ENCODE measurements around the gene TRAF3IP3. TPM values are rescaled to one million over a fixed set of nuclear protein-coding genes. Genes with fewer than 3 reads are reported as not detected.

The TRAF3IP3 gene
- total RNA-seq, 2 donors from 2014 or later, result 2.8 to 3.1 TPM

DNA sequence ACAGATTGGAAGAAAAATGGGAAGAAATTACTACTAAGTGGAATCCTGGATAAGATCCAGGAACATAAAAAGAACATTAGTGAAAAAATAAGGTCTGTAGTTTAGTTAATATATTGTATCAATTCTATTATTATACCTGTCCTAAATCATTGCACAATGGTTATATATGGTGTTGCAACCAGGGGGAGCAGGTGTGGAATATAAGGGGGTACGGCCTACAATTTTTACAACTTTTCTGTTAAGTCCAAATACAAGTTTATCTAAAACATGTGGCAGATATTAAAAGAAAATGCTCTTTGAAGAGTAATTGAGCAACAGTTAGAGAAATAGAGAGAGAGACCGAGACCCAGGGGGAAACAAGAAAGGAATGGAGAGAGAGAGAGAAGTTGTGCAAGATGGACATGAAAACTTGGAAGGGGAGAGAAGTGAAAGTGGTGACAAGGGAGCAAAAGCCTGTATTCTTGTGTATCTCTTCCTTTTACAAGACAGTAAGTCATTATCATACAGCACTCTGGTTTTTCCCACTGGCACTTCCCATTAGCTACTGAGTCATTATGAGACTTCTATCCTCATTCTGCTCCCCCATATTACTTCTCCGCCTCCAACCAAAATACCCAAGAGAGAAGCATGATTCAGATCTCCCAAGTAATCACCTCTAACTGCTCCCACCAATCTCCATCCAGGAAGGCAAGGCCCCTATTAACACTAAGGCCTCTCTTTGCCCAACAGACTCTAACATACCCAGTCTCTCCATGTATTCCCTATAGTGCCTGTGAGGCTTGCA lies 22.3 kb upstream of the TRAF3IP3 start:
- no peak for DNase-seq (ENCODE audit: low spot score)
- intact Hi-C loops (cut with DNase I), result no loop called here

DNA sequence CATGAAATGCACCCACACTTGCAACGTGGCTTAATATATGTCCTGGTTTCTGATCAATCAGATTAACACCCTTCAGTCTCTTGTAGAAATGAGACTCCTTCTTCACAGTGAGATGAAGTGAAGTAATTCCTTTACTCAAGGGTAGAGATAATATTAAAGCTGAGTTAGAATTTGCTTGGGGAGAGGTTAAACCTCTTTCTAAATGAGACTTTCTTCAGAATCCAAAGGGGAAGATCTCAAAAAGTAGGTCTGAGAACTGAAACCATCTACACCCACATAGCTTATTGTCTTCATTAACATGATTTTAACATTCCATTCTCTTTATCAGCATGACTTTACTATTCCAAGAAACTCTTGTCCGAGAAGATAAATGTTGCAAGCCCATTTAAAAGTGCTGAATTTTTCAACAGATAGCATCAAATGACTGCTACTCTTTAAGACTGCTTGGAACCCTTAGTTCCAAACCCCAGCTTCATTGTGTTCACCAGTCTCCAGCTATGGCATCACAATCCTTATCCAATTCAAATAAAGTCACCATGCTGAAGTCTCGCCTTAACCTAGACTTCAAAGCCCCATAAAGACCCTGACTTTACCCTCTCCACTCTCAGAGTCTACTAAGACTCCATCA lies 19.2 kb upstream of the TRAF3IP3 start:
- intact Hi-C loops (cut with DNase I), result no loop called here
- no peak for DNase-seq (ENCODE audit: low spot score)

DNA sequence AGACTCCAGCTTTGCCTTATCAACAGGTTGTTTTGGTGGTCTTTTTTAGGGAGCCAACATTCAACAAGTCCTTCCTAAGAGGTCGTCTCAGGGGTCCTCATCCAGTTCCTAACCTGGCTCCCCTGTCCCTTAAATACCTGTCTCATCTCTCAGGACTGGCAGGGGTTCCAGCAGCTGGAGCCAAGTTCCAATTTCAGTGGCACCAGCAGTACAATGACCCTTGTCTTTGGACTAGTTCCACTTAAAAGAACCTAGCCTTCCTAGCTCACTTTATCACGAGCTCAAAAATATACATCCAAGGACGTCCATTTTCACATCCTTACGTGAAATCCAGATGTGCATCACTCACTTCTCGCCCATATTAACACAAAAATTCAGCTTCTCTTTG lies 18.7 kb upstream of the TRAF3IP3 start:
- intact Hi-C loops (cut with DNase I), result no loop called here
- no peak for DNase-seq (ENCODE audit: low spot score)

DNA sequence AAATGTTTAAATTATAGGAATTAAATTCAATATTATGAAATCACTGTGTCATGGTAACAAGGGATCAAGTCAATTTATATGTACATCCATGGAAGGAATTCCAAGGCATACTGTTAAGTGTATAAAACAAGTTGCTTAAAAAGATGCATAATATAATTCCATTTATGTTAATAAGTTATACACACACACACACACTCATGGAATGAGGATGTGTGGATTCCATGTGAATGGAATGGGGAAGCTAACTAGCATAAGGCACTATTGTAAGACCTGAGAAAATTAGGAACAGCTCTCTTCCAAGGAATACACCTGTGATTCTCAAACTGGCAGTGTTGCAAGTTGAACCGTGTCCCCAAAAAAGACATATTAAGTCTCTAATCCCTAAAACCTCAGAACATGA lies 17.6 kb upstream of the TRAF3IP3 start:
- intact Hi-C loops (cut with DNase I), result no loop called here
- no peak for DNase-seq (ENCODE audit: low spot score)

DNA sequence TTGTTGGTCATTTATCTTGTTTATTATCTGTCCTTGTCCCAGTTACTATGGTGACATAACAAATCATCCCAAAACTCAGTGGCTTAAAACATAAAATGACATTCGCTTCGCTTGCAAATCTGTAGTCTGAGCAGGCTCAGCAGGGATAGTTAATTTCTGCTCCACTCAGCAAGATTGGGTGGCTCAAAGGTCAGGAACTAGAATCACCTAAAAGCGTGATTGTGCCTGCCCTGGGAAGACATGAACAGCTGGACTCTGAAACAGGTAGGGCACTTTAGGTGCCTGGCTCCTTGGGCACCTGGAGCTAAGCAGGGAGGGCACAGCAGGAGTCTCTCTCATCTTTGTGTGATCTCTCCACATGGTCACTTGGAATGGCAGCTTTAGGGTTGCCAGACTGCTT lies 14.7 kb upstream of the TRAF3IP3 start:
- no peak for DNase-seq (ENCODE audit: low spot score)
- intact Hi-C loops (cut with DNase I), result no loop called here

DNA sequence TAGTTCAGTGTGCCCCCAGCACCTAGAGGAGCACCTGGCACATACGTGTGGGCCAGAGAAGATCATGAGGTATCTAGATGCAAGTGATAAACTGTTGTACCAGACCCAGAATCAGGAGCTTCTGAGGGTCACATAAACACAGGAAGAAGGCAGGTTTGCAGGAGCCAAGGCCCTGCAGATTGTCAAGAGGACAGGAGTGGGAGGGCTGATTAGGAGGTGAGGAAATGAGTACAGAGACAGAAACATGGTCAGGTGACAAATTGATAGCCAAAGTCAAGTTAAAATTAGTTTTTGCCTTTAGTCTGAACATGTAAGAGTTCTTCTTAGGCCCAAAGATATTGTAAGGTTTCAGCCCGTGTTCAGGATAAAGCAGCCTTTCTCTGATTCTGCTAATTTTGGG lies 14.0 kb upstream of the TRAF3IP3 start:
- intact Hi-C loops (cut with DNase I), result no loop called here
- DNase-seq (ENCODE audit: low spot score), result no peak

DNA sequence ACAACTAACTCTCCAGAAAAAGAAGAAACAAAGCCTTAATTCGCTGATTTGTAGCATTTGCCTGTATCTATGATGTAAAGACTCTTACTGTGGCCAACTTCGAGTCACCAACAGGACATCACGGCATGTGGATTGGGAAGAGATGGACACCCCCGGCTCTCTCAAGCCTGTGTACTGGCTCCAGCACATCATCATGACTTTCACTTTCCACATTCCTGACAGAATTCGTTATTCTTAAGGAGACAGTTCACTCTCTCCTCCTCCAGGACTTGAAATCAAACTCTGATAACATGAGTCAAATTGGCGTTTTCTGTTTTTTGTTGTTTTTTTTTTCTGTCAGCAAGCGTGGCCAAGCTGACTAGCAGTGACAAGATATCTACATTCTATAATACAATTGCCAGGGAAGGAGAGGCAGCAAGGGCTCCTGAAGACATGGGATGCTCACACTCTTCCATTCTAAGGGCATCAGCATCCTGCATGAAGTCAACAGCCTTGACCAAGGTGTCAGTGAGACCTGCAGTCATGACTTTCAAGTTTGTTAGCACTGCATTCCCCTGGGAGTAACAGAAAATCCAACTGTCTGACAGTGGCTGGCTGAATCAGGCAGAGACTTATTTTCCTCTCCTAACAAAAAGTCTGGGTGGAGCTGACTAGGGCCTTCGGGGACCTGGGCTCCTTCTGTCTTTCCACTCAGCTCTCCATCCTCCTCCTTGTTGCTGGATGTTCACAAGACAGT lies 13.3 kb upstream of the TRAF3IP3 start:
- no peak for DNase-seq (ENCODE audit: low spot score)
- intact Hi-C loops (cut with DNase I), result no loop called here

DNA sequence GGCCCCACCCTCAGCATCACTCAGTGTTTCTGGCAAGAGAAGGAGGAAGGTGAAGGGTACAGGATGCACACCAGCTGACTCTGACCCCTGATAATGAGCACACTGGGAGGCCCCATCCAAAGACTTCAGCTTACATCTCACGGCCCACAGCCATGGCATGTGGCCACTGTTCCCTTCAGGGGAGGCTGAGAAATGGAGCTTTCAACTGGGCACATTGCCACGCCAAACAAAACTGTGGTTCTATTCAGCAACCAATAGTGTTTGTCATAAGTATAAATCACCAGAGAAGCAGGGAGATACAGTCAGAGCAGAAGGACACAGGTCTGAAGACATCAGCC lies 12.7 kb upstream of the TRAF3IP3 start:
- peak; percentile 89 for DNase-seq (ENCODE audit: low spot score)
- intact Hi-C loops (cut with DNase I), result no loop called here

DNA sequence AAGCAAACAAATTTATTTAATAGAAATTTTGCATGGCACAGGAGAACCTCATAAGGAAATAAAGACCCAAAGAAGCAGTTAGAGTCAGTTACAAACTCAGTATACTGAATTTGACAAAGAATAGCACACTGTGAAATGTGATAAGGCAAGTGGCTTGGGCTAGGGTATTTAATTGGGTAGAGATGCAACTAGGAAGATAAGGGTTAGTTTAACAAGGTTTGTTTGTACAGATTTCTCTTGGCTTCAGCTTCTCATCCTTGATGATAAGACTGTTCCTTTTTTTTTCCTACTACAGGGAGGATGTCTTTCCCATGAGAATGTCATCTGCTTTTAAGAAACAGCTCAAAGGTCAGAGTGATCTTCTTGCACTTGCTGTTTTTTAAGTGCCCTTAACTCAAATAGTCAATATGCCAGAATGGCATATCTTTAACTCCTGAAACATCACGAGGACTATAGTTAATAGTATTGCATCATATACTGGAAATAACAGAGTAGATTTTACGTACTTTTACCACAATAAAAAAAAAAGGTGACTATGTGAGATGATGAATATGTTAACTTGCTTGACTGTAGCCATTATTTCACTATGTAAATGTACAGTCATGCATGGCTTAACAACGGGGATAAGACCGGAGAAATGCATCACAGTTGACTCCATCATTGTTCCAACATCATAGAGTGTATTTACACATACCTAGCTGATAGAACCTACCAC lies 9.2 kb upstream of the TRAF3IP3 start:
- intact Hi-C loops (cut with DNase I), result loop anchor here in 1 of 2 donors (5.0 kb wide), 1 partner anchor 169 kb away; no protein-coding TSS in a partner anchor
- DNase-seq (ENCODE audit: low spot score), result no peak

DNA sequence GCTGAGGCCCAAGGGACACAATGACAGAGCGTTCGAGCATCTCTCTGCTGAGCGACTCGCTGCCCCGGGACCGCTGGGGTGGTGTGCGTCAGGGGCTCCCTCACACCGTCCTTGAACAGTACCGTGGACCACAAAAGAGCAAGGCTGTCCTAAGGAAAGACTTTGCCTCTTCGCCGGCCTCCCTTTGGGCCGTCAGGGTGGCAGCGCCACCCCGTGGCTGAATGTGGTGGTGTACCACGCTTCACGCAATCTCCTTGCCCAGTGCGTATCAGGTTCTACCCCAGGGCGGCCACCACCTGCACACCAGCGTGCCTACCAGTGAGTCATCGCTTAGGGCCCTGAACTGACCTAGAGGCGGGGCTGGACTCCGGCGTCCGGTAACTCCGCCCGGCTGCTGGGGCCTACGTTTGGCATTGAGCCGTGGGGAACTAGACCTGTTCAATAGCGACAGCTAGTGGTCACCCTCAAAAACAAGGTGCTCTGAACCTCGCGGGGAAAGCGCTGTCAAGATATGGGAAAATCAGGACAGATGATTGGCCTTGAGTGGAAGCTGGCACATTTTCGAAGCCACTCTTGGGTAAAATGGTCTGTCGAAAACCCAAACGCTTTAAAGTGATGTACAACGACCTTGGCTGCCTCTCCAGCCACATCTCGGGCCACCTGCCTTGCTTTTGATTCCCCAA lies 8.1 kb upstream of the TRAF3IP3 start:
- intact Hi-C loops (cut with DNase I), result loop anchor here in 1 of 2 donors (5.0 kb wide), 1 partner anchor 170 kb away; no protein-coding TSS in a partner anchor
- peak; percentile 96 for DNase-seq (ENCODE audit: low spot score)

DNA sequence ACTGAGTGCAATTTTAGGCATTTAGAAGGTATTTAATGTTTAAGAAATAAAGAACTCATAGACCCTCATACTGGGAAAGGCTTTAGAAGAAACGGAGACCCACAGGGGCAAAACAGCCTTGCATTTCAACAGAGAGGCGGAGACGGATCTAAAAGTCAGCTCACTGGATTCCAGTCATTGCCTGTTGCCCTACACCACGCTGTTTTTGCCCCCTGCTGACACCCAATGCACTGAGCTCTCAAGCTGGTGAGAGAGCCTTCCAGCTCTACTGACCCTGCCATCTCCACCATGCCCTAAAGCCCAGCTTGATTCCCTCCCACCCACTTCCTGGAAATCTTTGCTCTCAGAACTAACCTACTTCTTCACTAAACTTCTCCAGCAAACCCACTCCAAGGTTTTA lies 7.2 kb upstream of the TRAF3IP3 start:
- intact Hi-C loops (cut with DNase I), result loop anchor here in 1 of 2 donors (5.0 kb wide), 1 partner anchor 171 kb away; no protein-coding TSS in a partner anchor
- no peak for DNase-seq (ENCODE audit: low spot score)

DNA sequence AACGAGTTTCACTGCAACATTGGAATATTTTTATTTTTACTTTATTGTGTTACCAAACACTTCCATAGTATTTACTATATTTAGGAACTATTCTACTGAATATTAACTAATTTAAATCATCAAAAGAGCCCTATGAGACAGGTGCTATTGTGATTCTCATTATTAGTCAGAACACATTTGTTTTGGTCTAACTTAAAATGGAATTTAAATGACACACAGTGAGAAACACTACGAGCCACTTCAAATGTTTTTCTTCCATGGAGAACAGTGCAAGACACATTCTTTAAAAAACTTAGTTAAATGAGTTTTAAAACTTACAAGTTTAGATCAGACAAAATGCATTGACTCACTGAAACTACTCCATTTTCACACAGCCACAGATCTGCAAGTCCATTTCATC lies 6.6 kb upstream of the TRAF3IP3 start:
- intact Hi-C loops (cut with DNase I), result loop anchor here in 1 of 2 donors (5.0 kb wide), 1 partner anchor 172 kb away; no protein-coding TSS in a partner anchor
- no peak for DNase-seq (ENCODE audit: low spot score)

DNA sequence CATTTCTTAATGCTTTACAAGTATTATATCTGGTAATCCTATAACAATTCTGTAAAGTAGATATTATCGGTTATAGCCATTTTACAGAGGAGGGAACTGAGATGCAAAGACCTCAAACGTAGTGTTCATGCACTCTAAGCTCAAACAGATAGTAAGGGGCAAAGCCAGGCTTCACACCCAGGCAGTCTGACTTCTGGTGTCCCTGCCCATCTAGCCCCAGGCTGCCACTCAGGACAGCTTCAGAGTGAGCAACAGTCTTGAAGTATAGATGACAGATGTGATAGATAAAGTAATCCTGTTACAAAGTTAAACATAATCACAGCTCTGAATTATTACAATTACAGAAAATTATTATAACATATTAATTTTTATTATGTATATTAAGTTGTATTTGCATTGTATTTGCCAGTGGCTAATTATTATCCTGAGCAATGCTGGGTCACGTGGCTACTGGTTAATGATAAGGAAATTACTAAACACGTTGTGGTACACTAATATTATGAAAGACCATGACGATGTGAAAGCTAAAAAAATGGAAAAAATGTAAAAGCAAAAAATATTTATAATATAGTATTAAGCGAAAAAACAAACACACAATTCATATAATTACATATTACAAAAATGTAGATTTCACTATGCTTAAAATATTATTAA lies 6.1 kb upstream of the TRAF3IP3 start:
- intact Hi-C loops (cut with DNase I), result loop anchor here in 1 of 2 donors (5.0 kb wide), 1 partner anchor 172 kb away; no protein-coding TSS in a partner anchor
- no peak for DNase-seq (ENCODE audit: low spot score)

DNA sequence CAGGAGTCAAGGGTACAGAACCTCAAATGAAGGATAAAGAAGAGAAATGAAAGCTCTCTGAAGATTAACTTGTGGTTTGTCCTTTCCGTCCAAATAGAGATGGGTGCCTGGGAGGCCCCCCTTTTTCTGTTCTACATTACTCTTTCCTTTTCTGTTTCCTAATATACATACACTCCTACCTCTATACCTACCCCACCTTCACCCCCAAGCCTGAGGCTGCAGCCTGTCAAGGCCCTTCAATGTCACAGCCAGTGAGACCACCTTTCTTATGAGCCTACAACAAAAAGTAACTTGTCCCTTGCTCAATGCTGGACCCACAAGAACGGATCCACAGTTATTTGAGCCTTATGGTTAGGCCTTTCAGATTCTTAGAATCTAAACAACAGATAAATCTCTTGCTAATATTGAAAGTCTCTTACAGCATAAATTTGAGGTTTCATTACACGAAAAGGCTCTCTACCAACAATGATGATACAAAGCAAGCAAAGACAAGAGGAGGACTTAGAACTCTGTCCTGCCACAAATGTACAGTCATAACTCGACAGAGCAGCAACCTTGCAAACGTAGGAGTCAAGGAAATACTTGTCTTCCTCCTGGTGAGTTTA lies 4.1 kb upstream of the TRAF3IP3 start:
- DNase-seq (ENCODE audit: low spot score), result no peak
- intact Hi-C loops (cut with DNase I), result no loop called here

DNA sequence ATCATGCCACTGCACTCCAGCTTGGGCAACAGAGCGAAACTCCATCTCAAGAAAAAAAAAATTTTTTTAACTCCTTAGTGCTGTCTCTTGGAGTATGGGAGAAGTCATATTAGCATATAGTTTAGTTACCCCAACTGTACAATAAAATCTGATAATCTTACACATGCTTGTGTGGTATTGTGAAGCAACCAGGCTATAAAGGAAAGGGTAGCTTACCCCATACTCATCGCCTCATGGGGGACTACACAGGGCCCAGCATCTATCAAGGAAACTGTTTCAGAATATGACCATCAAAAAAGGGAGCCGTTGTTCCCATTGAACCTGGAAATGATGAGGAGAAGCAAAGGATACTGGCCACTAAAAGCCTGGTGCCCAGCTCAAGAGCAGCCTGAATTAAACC lies 3.0 kb upstream of the TRAF3IP3 start:
- intact Hi-C loops (cut with DNase I), result no loop called here
- no peak for DNase-seq (ENCODE audit: low spot score)

DNA sequence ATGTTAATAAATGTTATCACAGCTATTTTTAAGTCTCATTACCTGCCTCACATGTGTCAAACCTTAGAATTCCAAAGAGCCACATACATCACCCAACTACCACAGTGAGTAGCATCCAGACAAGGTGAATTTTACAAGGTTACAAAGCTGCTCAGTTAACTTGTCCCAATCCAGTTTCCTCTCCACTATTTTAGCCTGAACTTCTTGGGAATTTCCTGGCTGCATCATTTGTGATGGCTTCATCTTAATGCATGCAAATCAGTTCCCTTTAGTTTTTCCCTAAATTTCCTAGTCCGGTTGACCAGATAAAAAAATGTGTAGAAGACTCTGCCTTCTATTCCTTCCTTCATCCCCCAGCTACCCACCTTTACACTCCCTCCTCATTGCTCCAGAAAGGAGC lies 597 bp upstream of the TRAF3IP3 start:
- DNase-seq (ENCODE audit: low spot score), result no peak
- intact Hi-C loops (cut with DNase I), result no loop called here

DNA sequence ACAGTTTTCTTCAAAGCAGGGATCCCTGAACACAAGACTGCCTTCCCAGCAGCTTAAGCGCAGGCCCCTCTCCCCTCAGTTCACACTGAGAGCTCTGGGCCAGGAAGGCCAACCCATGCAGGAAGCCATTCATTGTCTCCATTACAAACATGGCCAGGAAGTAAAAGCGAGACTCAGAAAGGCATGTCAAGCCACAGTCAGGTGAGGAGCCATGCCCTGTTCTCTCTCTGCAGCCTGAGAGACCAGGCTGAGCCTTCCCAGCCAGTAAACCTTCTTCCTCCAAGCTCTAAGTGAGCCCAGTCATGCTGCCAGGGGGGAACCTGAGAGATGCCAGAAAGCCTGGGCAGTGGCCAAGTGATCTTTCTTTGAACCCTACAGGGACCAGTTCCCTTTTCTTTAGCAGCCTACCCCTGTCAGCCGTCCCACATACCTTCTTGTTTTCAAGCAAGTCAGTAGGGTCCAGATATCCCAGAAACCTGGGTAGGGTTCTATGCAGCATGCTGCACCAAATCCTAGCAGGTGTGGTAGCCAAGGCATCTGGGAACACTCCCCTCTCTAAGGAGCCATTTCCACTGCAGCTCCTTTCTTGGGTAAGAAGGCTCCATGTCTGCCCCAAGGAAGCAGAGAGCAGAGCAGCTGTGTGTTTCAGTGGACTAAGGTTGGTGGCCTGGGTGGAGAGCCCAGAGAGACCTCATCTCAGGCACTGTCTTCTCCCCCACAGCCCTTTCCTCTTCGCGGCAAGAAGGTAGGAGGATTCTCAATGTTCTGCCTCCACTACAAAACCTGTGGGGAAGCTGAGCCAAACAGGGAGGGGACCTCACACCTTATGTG lies 977 bp downstream of the TRAF3IP3 start:
- intact Hi-C loops (cut with DNase I), result no loop called here
- DNase-seq (ENCODE audit: low spot score), result no peak

All from posterior vena cava (tissue), 2 donors.